RWPE2 (cell line): Measurements from ENCODE around the gene SH3GLB2.
"Not testable (repeated sequence)": the region's sequence is repeated elsewhere in the genome, so short reads cannot be mapped to it uniquely, and the experiment has no call there.

Experiments
- ATAC-seq: fragments of 200-7000 bp; cut with Tn5 transposase; 3 replicates; pipeline ENCODE4 v1.9.1; 2021; ENCODE audit warnings: low read depth
- DNase-seq: peaks from one replicate; pipeline ENCODE4 v3.0.0-alpha.2; 2020; ENCODE audit warnings: low spot score
- H3K27ac ChIP-seq: fragments of 450-650 bp; 2 replicates; pipeline ENCODE4 v1.5.1; 2017; ENCODE audit warnings: mild to moderate bottlenecking; ENCODE audit not compliant: poor library complexity, severe bottlenecking
- H3K27me3 ChIP-seq: fragments of 250-450 bp; sonication (Bioruptor Pico); 2 replicates; pipeline ENCODE4 v1.5.1; 2021; ENCODE audit warnings: mild to moderate bottlenecking, moderate library complexity; ENCODE audit not compliant: insufficient read depth, poor library complexity, severe bottlenecking
- H3K36me3 ChIP-seq: fragments of 250-450 bp; sonication (Bioruptor Pico); 2 replicates; pipeline ENCODE4 v1.5.1; 2020; ENCODE audit warnings: low read depth, mild to moderate bottlenecking, moderate library complexity
- H3K4me1 ChIP-seq: fragments of 250-450 bp; sonication (Bioruptor Pico); 2 replicates; pipeline ENCODE4 v1.5.1; 2021; ENCODE audit warnings: mild to moderate bottlenecking, moderate library complexity; ENCODE audit not compliant: insufficient read depth, poor library complexity, severe bottlenecking
- H3K4me3 ChIP-seq: fragments of 250-450 bp; sonication (Bioruptor Pico); 2 replicates; pipeline ENCODE4 v1.5.1; 2021; ENCODE audit warnings: mild to moderate bottlenecking, moderate library complexity; ENCODE audit not compliant: severe bottlenecking
- H3K9me3 ChIP-seq: fragments of 250-450 bp; sonication (Bioruptor Pico); 2 replicates; pipeline ENCODE4 v1.5.1; 2021; ENCODE audit warnings: mild to moderate bottlenecking, moderate library complexity; ENCODE audit not compliant: severe bottlenecking
- CTCF ChIP-seq: fragments of 450-650 bp; IDR thresholded peaks from one replicate; pipeline ENCODE4 v1.5.1; 2017; ENCODE audit warnings: mild to moderate bottlenecking, moderate library complexity; ENCODE audit not compliant: poor library complexity, severe bottlenecking

Gene SH3GLB2

GRCh38 chr9:129038109-129038852, 10.2 kb upstream of the SH3GLB2 start:
- H3K27me3 ChIP-seq, result no peaks in the 10 kb centered on the region
- H3K36me3 ChIP-seq, result peaks cover 25% of the 10 kb centered on the region
- ATAC-seq, result no peak
- no peak overlapping the region for H3K27ac ChIP-seq
- no peak for DNase-seq
- no peaks in the 10 kb centered on the region for H3K9me3 ChIP-seq
- no peak overlapping the region for H3K4me3 ChIP-seq
- TF ChIP-seq CTCF, result no peak
- no peaks in the 10 kb centered on the region for H3K4me1 ChIP-seq

- no peak for TF ChIP-seq CTCF
- Histone ChIP-seq H3K9me3 (no peaks in the 10 kb centered on the region), H3K27ac (no peak overlapping the region), H3K4me3 (peak overlapping the region; percentile 93), H3K27me3 (no peaks in the 10 kb centered on the region), H3K4me1 (no peaks in the 10 kb centered on the region), H3K36me3 (peaks cover 25% of the 10 kb centered on the region)
- no peak for DNase-seq
- no peak for ATAC-seq
These were observed 9.6 kb upstream of the SH3GLB2 start for GRCh38 chr9:129037767-129038098.

- Histone ChIP-seq H3K27me3 (no peaks in the 10 kb centered on the region), H3K4me3 (peak overlapping the region; percentile 93), H3K36me3 (peaks cover 22% of the 10 kb centered on the region), H3K9me3 (no peaks in the 10 kb centered on the region), H3K27ac (no peak overlapping the region), H3K4me1 (no peaks in the 10 kb centered on the region)
- no peak for DNase-seq
- ATAC-seq, result peak; percentile 3; the same call in 1 of the 3 replicates
- TF ChIP-seq CTCF, result no peak
These were observed 9.0 kb upstream of the SH3GLB2 start for GRCh38 chr9:129036923-129037766.

- Histone ChIP-seq H3K36me3 (peaks cover 14% of the 10 kb centered on the region; the same call in 1 of the 2 replicates), H3K27me3 (no peaks in the 10 kb centered on the region), H3K4me1 (no peaks in the 10 kb centered on the region), H3K4me3 (peak within 1 kb of the TSS; percentile 93), H3K27ac (no peak within 1 kb of the TSS), H3K9me3 (no peaks in the 10 kb centered on the region)
- DNase-seq (peak; percentile 98), ATAC-seq (peak; percentile 93)
- TF ChIP-seq CTCF, result no peak
These were observed 8.3 kb upstream of the SH3GLB2 start, which contains the start of gene MIGA2 for GRCh38 chr9:129036241-129036922. MIGA2 (plus strand) TSS chr9:129036626; CDS start chr9:129040595, 3,969 bp downstream.

GRCh38 chr9:129035838-129036237, 7.7 kb upstream of the SH3GLB2 start:
- not testable (repeated sequence) for H3K27ac ChIP-seq, H3K9me3 ChIP-seq, H3K36me3 ChIP-seq, H3K27me3 ChIP-seq, DNase-seq, ATAC-seq, H3K4me1 ChIP-seq
- H3K4me3 ChIP-seq, result peak overlapping the region; percentile 93
